Measurements from ENCODE around the gene ZBTB20.
A peak's percentile ranks its signal among the peaks of the same experiment; 100 is the strongest.

Gene ZBTB20

DNA sequence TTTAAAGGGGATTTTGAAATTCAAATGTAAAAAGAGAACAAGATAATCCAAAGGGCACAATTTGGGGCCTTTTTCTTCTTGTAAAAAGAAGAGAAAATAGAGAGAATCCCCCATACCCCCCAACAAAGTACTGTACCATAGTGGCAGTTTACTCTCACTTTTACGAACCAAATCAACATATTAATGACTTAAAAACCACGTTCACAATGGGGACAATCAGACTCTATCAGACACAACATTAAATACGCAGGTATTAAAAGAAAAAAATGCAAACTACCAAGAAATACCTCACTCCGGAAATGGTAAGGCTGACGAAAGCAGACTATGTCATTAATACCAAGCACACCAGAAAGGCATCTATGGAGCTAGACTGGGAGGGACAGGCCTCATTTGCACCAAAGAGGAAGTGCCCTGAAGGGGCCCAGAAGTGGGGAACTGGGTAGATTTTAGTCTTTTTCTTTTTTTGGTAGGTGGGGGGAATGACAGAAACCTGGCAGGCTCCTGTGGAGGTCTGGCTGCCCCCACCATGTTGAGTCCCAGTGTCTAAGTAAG is 719.0 kb downstream of the ZBTB20 start:
- TF ChIP-seq, protein P1, sequence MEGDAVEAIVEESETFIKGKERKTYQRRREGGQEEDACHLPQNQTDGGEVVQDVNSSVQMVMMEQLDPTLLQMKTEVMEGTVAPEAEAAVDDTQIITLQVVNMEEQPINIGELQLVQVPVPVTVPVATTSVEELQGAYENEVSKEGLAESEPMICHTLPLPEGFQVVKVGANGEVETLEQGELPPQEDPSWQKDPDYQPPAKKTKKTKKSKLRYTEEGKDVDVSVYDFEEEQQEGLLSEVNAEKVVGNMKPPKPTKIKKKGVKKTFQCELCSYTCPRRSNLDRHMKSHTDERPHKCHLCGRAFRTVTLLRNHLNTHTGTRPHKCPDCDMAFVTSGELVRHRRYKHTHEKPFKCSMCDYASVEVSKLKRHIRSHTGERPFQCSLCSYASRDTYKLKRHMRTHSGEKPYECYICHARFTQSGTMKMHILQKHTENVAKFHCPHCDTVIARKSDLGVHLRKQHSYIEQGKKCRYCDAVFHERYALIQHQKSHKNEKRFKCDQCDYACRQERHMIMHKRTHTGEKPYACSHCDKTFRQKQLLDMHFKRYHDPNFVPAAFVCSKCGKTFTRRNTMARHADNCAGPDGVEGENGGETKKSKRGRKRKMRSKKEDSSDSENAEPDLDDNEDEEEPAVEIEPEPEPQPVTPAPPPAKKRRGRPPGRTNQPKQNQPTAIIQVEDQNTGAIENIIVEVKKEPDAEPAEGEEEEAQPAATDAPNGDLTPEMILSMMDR (IDR thresholded peaks at IDR 0.05; ENCODE audit: insufficient read depth, missing control alignments) = no peak
- FAIRE-seq = no peak
- no peak for DNase-seq (ENCODE audit: insufficient read length, low spot score)

DNA sequence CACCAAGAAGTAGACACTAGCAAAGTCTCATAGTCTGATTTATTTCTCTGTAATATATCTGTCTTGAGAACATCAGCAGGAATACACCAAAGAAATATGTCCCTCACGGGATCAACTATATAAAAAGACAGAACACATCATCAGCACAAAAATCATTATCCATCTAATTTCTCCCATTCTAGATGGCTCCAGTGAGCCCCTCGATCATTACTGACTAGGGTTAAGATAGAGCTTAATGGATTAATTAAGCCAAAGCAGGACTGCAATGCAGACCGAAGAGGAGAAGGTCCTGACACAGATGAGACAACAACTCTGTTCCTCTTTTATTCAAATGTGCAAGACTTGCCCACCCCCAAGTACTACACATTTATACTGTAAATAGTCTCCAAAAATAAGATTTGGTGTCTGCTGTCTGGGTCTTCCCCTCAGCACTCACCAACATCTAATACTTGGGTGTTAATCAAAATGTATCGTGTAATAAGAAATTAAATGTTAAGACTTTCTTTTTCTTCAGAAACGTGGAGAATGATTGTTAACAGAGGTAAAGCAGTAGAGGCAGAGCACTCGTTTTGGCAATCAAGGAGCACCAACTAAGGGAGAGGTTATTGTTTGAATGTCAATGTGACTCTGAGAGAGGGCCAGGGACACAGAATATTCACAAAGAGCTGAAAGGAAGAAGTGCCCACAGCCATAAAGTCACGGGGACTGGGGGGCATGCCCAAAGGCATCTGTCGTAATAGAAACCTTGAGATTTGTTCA is 719.6 kb downstream of the ZBTB20 start:
- TF ChIP-seq, protein P1 (IDR thresholded peaks at IDR 0.05; ENCODE audit: insufficient read depth, missing control alignments) = no peak
- FAIRE-seq (no peak), DNase-seq (ENCODE audit: insufficient read length, low spot score) (no peak)

DNA sequence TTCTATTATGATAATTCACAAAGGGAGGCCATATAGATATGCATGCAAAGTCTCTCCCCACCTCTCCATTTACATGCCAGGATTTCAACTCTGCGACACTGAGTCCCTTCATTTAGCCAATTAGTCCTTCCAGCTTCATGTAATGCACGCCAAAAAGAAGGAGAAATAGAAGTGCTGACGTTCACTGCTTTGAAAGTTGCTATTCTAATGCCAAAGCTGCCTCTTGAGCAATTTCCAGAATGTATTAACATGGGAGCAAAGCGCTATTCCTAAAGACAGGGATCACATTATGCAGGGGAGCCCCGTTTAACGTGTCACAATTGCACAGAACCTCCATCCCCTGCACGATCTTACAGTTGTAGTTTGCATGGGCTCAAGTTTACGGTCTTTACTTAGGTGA is 722.8 kb downstream of the ZBTB20 start:
- no peak for FAIRE-seq
- no peak for DNase-seq (ENCODE audit: insufficient read length, low spot score)
- TF ChIP-seq, protein P1 (IDR thresholded peaks at IDR 0.05; ENCODE audit: insufficient read depth, missing control alignments) = no peak

DNA sequence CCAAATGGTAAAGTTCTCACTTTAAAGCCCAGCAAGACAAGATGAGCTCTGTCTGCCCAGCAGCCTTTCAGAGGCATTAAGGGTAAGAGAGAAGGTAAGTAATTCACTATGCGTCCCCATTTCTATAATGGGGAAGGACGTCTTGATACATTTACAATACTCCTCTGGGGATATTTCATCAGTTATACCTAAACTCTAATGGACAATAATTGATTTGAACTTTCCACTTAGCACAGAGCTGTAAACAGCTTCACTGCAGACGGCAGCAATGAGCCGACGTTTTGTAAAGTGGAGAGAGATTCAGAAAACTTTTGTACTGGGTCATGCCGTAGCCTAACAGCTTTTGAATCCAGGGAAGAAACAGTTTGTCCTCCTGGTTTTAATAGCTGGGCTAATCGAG is 725.9 kb downstream of the ZBTB20 start:
- no peak for FAIRE-seq
- DNase-seq (ENCODE audit: insufficient read length, low spot score) = no peak
- TF ChIP-seq, protein P1 (IDR thresholded peaks at IDR 0.05; ENCODE audit: insufficient read depth, missing control alignments) = no peak

DNA sequence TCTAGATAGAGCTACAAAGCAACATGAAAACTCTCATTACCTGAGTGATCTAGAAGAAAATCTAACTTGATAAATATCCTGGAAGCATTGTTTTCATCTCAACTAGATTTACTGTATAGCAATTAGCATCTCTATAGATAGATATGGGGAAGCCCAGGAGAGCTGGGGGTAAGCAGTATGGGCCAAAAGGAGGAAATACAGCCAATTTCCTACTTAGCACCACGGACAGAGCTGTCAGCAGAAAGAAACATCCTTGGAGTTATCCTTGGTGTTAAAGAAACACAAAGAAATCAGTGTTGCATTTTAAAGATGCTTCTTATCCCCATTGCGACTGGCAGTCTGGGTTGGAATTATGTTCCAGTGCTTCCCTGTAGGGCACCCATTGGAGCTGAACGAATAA is 727.0 kb downstream of the ZBTB20 start:
- no peak for FAIRE-seq
- DNase-seq (ENCODE audit: insufficient read length, low spot score) = no peak
- TF ChIP-seq, protein P1 (IDR thresholded peaks at IDR 0.05; ENCODE audit: insufficient read depth, missing control alignments) = no peak

DNA sequence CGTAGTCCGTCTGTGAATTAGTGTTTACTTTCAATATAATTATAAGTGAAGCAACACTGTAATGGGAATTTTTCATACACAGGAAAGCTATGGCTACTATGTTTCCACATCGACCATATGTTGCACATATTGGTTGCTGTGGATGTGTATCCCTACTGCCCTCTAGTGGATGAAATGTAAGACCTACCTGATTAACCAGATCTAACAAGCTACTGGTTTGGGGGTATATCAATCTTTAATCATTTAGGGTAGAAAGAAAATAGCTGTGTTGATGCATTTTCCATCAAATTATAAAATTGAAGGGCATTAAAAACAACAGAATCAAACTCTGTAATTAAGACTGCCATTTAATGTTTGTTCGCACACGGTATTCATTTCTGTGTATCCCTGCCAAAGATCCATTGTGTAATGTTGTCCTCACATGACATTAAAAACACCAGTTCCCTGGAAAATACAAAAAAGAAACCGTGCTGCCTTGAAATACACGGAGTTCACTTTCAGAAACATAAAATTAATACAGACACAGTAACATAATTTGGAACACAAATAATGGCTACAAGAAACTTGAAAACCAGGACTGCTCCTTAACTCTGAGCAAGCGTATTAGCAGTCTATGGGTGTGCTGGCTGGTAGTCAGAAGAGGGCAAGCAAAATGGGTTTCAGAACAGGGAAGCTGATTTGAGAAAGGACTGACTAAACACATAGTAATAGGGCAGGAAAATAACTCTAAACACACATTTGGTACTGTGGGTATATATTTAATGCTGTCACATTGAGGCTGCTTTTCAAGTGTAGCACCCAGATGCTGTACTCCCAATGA is 728.2 kb downstream of the ZBTB20 start:
- TF ChIP-seq, protein P1 (IDR thresholded peaks at IDR 0.05; ENCODE audit: insufficient read depth, missing control alignments) = peak; percentile 75
- no peak for DNase-seq (ENCODE audit: insufficient read length, low spot score)
- FAIRE-seq = peak; percentile 89
